Heart left ventricle (tissue), 16 donors: Measurements from ENCODE around the gene HTR5A. TPM values are rescaled to one million over a fixed set of nuclear protein-coding genes. Genes with fewer than 3 reads are reported as not detected.

ENCODE experiments used
- ATAC-seq, 4 donors: fragments of 200-7000 bp; cut with Tn5 transposase; one replicate each; pipeline ENCODE4 v1.9.1; 2020 to 2022; ENCODE audit warnings: moderate library complexity in 4 of 4, mild to moderate bottlenecking in 3 of 4, moderate number of reproducible peaks in 1 of 4
- DNase-seq, 5 donors: peaks; one replicate each; pipeline ENCODE4 v3.0.0-alpha.2; 2020
- H3K27ac ChIP-seq, 12 donors: fragments of 200-600 bp; sonication (generic) in 4 of 12; one replicate each; pipeline versions ENCODE4 v1.5.0 to v1.8.0; 2016 to 2022; ENCODE audit warnings: mild to moderate bottlenecking in 2 of 12
- H3K27me3 ChIP-seq, 9 donors: fragments of 200-600 bp; sonication (generic) in 2 of 9; one replicate each; pipeline versions ENCODE4 v1.5.1 to v1.8.0; 2016 to 2022; ENCODE audit warnings: mild to moderate bottlenecking in 3 of 9
- H3K36me3 ChIP-seq, 9 donors: fragments of 200-600 bp; sonication (generic) in 2 of 9; one replicate each; pipeline versions ENCODE4 v1.5.0 to v1.8.0; 2018 to 2022; ENCODE audit warnings: mild to moderate bottlenecking in 2 of 9
- H3K4me1 ChIP-seq, 12 donors: fragments of 200-600 bp; sonication (generic) in 4 of 12; one replicate each; pipeline versions ENCODE4 v1.5.0 to v1.8.0; 2016 to 2022; ENCODE audit warnings: mild to moderate bottlenecking in 3 of 12
- H3K4me3 ChIP-seq, 12 donors: fragments of 200-600 bp; sonication (generic) in 4 of 12; one replicate each; pipeline versions ENCODE4 v1.5.0 to v1.8.0; 2017 to 2022; ENCODE audit warnings: mild to moderate bottlenecking in 9 of 12, moderate library complexity in 4 of 12
- H3K9me3 ChIP-seq, 12 donors: fragments of 200-600 bp; sonication (generic) in 4 of 12; one replicate each; pipeline versions ENCODE4 v1.5.0 to v1.8.0; 2016 to 2022; ENCODE audit warnings: mild to moderate bottlenecking in 1 of 12
- CTCF ChIP-seq, 12 donors: fragments of 200-600 bp; sonication (generic) in 4 of 12; IDR thresholded peaks; one replicate each; pipeline versions ENCODE4 v1.5.0 to v1.8.0; 2018 to 2022; ENCODE audit warnings: antibody characterized with exemption in 12 of 12, mild to moderate bottlenecking in 5 of 12
- POLR2A ChIP-seq, 2 donors: fragments of 450-650 bp; IDR thresholded peaks; one replicate each; pipeline ENCODE4 v1.6.1; 2017; ENCODE audit warnings: antibody characterized with exemption in 2 of 2, mild to moderate bottlenecking in 2 of 2, moderate library complexity in 2 of 2
- WGBS, 4 donors: extraction: QIAGEN DNeasy Blood & Tissue Kit in 2 of 4; methylation state at CpG; one replicate each; pipeline versions ENCODE4 v1.1.5 to v1.1.7; 2013 to 2018; 5-methylcytosine and 5-hydroxymethylcytosine counted together
- intact Hi-C, 10 donors: fragments of 100-400 bp; cut with DNase I; formaldehyde crosslinking; loops; one replicate each; pipeline versions ENCODE4 v1.11.1 to v1.14.2; 2022
- polyA plus RNA-seq, 2 donors: library from polyadenylated mRNA; stranded (reverse); fragments of 200-250 nt; gene quantifications; one replicate each; pipeline ENCODE4 v1.2.3, GENCODE V29; 2013
- total RNA-seq, 9 donors: library from RNA; depleted of rRNA in 2 of 9; stranded (reverse); fragments of >200 nt in 2 of 9; fragmentation: NEBNext Ultra II Directional in 3 of 9; extraction: Animal tissue kit (Norgen Biotek cat#: 25700) in 3 of 9; gene quantifications; one replicate each; pipeline versions ENCODE4 v1.1.0 to v1.2.4, GENCODE V29; 2016 to 2023
- donor health status: ischemic (EF 13 %, LVEDD 7.1; RV severe dilation, severe dysfunction).
- donor health status: healthy with polysubstance abuse.
- donor health status: DM: no; HTN: yes; CAD: no.
- donor health status: DM: no; HTN: no; CAD: no.
- donor health status: ischemic (EF 25% LVEDD 6.9; RV normal size, moderate dysfunction).
- donor health status: ischemic (EF 25% LVEDD 5.7; RV mildly dilated, moderate dysfunction).
- donor health status: healthy.
- donor health status: DM: yes; HTN: yes; CAD: no.
- donor health status: ischemic (EF 35%, LVEDD 5.7; RV mildly dilated, moderate dysfunction).
- donor health status: nonischemic (EF 11% LVEDD 7.7; RV severe dilation, severe dysfunction).
- donor health status: DM: yes; HTN: yes; CAD: no.
- donor health status: PGD.
- donor health status: ischemic (EF 29% LVEDD 5.4; RV normal size, mild dysfunction).
- donor health status: nonischemic (EF 23%, LVEDD 6.1; RV moderate dilation, normal function).

HTR5A gene
- total and polyA plus RNA-seq, 11 donors, result not detected

DNA sequence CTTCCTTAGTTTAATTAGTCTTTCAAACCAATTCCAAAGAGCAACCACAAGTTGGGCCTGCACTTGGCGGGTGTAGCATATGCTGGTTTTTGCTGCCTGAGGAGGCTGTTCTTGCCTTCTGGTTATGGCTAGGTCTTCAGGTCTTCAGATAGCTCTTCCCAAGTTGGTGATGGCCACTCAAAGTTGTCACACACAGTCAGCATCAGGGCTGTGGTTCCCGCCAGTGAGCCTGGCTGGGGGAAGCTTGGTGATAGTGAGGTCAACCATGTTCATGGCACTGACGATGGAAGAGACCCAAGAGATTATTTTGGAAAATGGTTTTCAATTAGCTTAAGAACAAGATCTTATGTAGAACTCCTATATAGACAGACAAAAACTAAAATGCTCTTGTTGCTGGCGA lies 18.8 kb upstream of the HTR5A start:
- H3K4me3 ChIP-seq, result no peak overlapping the region
- H3K27ac ChIP-seq, result no peak overlapping the region
- H3K36me3 ChIP-seq, result no peaks in the 10 kb centered on the region
- TF ChIP-seq CTCF (IDR thresholded peaks at IDR 0.05), result no peak
- TF ChIP-seq POLR2A (IDR thresholded peaks at IDR 0.05), result no peak
- no peak for ATAC-seq
- no peaks in the 10 kb centered on the region for H3K4me1 ChIP-seq
- H3K27me3 ChIP-seq, result peaks cover 0 to 4% (median 0%) of the 10 kb centered on the region in 9 donors
- DNase-seq, result no peak
- WGBS, 4 donors, result 84 to 88% (median 87%) methylated on average over 4 of the region's 4 CpGs
- H3K9me3 ChIP-seq, result no peaks in the 10 kb centered on the region
- intact Hi-C loops, result no loop called here

DNA sequence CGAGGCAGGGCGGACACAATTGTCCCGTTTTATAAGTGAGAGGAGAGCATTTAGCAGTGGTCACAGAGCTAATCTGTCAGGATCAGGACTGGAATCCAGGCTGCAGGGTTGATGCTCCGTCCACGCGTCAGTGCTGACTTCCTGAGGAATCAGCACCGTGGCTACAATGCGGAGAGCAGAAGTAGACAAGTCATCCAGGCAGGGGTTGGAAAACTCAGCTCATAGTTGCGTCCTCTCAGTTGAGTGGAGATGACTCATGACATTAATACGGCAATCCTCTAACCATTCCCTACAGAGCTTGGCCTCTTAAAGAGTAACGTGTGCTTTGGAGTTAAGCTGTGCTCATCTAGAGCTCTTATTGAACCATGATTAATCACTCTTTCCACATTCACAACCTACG lies 17.1 kb upstream of the HTR5A start:
- no peaks in the 10 kb centered on the region for H3K4me1 ChIP-seq
- H3K9me3 ChIP-seq, result no peaks in the 10 kb centered on the region
- intact Hi-C loops, result no loop called here
- no peak for TF ChIP-seq CTCF (IDR thresholded peaks at IDR 0.05)
- TF ChIP-seq POLR2A (IDR thresholded peaks at IDR 0.05), result no peak
- H3K27ac ChIP-seq, result no peak overlapping the region
- H3K4me3 ChIP-seq, result no peak overlapping the region
- H3K36me3 ChIP-seq, result no peaks in the 10 kb centered on the region
- ATAC-seq (no peak), DNase-seq (no peak)
- 60 to 71% (median 70%) methylated on average over 12 of the region's 12 CpGs for WGBS, 4 donors
- peaks cover 0 to 12% (median 0%) of the 10 kb centered on the region in 9 donors for H3K27me3 ChIP-seq

- TF ChIP-seq POLR2A (IDR thresholded peaks at IDR 0.05) (no peak), CTCF (IDR thresholded peaks at IDR 0.05) (no peak)
- DNase-seq (no peak), ATAC-seq (no peak)
- Histone ChIP-seq H3K9me3 (no peaks in the 10 kb centered on the region), H3K4me3 (no peak overlapping the region), H3K4me1 (no peaks in the 10 kb centered on the region), H3K27ac (no peak overlapping the region), H3K36me3 (no peaks in the 10 kb centered on the region), H3K27me3 (peaks cover 0 to 16% (median 0%) of the 10 kb centered on the region in 9 donors)
- 73 to 81% (median 78%) methylated on average over 2 of the region's 2 CpGs for WGBS, 4 donors
- intact Hi-C loops, result no loop called here
Measured at GRCh38 chr7:155054761-155055160, 15.4 kb upstream of the HTR5A start.

- intact Hi-C loops, result no loop called here
- peaks cover 0 to 27% (median 0%) of the 10 kb centered on the region in 9 donors for H3K27me3 ChIP-seq
- 69 to 75% (median 72%) methylated on average over 7 of the region's 7 CpGs for WGBS, 4 donors
- no peak for DNase-seq
- no peak overlapping the region for H3K4me3 ChIP-seq
- H3K27ac ChIP-seq, result no peak overlapping the region
- TF ChIP-seq POLR2A (IDR thresholded peaks at IDR 0.05) (no peak), CTCF (IDR thresholded peaks at IDR 0.05) (no peak)
- no peaks in the 10 kb centered on the region for H3K4me1 ChIP-seq
- no peaks in the 10 kb centered on the region for H3K36me3 ChIP-seq
- H3K9me3 ChIP-seq, result no peaks in the 10 kb centered on the region
- ATAC-seq, result no peak
Measured at GRCh38 chr7:155057076-155057475, 13.0 kb upstream of the HTR5A start.
